Limb (tissue), 2 donors: ENCODE data around the gene OR6C65.

Source experiments
- DNase-seq, 2 donors: peaks; one replicate each; pipeline ENCODE4 v3.0.0-alpha.2; 2016; ENCODE audit errors: extremely low spot score in 2 of 2

OR6C65 gene

DNA sequence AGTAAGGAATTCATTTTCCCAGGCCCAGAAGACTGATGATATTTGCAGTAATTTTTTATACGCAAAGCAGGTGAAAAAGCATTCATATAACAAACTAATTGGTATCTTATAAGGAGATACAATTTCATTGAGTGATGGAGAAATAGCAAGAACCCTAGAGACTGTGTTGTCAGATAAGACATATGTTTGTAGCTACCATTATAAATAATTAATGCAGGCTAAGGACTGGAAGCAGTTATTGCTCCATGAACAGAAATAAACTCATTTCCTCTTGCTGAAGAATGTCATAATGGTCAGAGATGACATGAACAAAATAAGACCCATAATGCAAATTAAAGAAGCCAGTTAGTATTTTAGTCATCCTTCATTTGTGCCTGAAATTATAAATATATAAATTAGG, 45.0 kb downstream of the OR6C65 start:
- DNase-seq, result no peak

DNA sequence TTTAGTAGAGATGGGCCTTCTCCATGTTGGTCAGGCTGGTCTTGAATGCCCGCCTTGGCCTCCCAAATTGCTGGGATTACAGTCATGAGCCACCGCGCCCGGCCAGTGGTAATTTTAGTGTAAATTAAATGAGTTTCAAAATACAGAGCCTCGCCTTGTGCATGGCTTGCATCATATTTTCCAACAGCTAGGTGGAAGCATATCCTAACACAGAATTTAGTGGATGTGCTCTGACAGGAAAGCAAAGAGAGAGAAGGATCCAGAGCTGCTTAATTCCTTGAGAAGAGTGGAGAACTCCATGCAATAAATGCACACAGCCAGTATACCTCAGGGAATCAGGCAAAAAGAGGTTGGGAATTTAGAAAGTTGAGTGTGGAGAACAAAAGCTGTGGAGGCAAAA, 46.0 kb downstream of the OR6C65 start:
- no peak for DNase-seq

DNA sequence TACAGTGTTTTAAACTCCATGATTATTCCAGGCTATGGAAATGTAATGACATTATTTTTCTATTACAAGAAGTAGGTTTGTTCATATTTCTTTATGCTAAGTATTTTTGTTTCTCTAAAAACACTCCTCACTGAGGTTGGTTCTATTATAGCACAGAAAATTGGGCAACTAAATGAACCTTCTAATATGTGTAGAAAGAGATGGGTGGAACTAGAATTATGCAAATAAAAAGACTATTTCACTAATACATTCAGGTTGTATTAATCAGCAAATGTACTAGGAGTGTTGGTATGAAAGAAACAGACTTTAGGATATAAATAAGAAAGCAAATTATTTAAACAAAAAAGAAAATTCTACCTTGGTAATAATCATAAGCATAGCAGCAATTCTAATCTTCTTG, 48.5 kb downstream of the OR6C65 start:
- DNase-seq, result no peak
